Hematopoietic multipotent progenitor cell treated with erythropoietin and hydrocortisone succinate and interleukin-3 and kit ligand, for 8 days (in vitro differentiated cells): ENCODE results near the gene TMEM109.

Experiments used
- DNase-seq: peaks from one replicate; pipeline ENCODE4 v3.0.0-alpha.2; 2015

Gene TMEM109

DNA sequence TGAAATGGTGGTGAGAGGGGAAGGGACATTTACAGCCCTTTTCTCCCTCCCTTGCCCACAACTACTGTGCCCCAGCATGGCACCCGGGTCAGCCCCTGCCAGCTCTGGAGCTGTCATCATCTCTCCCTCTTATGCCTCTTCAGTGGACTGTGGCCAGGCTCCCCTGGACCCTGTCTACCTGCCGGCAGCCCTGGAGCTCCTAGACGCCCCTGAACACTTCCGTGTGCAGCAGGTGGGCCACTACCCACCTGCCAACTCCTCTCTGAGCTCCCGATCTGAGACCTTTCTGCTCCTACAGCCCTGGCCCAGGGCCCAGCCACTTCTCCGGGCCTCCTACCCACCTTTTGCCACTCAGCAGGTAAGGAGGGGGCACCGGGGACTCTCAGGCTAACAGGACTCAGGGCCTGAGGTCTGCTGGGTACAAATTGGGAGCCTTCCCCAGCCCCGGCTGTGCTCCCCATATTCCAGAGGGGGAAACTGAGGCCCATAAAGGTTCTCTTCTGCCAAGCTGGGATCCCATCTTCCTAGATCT lies 13.2 kb downstream of the TMEM109 start:
- no peak for DNase-seq

DNA sequence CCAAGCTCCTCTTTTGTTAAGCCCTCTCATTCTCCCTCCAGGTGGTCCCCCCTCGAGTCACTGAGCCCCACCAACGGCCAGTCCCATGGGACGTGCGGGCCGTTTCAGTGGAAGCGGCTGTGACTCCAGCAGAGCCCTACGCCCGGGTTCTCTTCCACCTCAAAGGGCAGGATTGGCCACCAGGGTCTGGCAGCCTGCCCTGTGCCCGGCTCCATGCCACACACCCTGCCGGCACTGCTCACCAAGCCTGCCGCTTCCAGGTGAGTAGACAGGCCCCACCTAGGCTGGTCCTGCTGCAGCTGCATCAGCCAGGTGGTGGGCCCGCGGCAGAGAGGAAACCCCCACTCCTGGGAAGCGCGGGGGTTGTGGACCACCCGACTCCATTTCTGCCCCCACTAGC lies 13.6 kb downstream of the TMEM109 start:
- DNase-seq: no peak

DNA sequence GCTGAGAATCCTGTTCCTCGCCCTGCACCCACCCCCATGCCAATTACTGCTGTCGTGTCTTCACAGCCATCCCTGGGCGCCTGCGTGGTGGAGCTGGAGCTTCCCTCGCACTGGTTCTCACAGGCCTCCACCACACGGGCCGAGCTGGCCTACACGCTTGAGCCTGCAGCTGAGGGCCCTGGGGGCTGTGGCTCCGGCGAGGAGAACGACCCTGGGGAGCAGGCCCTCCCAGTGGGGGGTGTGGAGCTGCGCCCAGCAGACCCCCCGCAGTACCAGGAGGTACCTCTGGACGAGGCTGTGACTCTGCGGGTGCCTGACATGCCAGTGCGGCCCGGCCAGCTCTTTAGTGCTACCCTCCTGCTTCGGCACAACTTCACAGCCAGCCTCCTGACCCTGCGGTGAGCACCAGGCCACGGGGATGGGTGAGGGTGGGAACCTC lies 14.6 kb downstream of the TMEM109 start:
- DNase-seq: no peak

DNA sequence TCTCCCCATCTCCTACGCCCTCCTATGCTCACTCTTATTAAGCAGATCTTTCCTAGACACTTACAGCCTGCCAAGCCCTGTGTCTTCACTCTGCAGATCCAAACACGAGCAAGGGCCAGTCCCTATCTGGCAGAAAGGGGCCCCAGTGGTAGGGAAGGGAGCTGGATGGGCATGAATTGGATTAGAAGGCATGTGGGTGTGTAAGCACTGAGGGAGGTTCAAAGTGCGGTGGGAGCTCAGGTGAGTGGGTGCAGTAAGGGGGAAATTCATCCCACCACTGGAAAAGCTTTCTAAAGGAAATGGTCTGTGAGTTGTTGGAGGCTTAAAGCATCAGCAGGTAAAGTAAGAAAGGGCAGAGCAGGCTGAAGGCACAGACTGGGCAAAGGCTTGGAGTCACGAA lies 15.8 kb downstream of the TMEM109 start:
- DNase-seq: no peak

DNA sequence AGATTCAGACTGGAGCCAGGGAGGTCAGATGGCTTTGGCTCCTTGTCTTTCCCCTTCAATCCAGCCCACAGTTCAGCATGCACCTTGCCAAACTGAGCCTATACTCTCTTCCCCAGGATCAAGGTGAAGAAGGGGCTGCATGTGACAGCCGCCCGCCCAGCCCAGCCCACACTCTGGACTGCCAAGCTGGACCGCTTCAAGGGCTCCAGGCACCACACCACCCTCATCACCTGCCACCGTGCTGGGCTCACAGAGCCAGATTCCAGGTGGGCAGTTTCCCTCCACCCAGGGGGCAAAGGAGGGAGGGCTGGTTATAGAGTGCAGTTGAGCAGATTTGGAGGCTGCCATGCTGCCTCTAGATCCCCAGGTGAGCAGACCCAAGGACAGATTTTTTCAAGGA lies 16.4 kb downstream of the TMEM109 start:
- DNase-seq: no peak

DNA sequence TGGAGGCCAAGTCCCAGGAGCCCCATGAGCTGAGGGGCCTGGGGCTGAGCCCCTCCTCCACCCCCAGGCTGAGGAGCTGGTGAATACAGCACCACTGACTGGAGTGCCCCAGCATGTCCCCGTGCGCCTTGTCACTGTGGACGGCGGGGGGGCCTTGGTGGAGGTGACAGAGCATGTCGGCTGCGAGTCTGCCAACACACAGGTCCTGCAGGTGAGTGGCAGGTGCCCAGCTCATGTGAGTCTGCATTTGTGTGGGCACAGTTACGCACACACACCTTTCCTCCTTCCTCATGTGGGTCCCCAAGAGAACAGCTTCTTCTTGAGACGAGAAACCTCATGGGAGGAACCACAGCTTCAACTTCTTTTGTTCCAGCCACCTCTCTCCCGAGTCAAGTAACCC lies 18.0 kb downstream of the TMEM109 start:
- DNase-seq: no peak

DNA sequence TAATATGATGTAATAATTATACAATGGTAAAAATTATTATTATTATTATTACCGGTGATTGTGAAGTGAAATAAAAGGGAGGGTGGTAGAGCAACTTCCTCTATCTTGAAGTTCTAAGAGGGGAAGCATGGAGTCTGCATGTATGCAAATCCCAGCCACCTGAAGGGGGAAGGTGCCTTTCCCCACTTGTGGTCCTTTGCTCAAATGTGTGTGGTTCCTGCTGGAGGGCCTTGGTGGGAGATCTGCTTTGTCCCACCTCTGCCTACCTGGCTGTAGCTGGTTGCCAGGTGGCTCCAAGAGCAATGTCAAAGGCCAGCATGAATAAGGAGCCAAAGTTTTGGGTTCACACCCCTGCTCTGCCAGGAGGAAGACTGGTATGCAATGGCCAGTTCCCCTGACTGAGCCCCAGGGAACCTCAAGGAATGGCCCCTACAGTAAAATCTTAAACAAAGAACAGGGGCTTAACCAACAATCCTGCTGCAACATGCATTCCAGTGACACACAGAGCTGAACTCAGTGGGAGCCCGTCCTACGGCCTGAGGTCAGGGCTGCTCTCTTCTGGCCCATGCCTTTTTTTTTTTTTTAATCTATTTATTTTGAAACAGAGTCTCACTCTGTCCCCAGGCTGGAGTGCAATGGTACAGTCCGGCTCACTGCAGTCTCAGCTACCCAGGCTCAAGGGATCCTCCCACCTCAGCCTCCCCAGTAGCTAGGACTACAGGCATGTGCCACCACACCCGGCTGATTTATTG lies 18.8 kb downstream of the TMEM109 start:
- no peak for DNase-seq

DNA sequence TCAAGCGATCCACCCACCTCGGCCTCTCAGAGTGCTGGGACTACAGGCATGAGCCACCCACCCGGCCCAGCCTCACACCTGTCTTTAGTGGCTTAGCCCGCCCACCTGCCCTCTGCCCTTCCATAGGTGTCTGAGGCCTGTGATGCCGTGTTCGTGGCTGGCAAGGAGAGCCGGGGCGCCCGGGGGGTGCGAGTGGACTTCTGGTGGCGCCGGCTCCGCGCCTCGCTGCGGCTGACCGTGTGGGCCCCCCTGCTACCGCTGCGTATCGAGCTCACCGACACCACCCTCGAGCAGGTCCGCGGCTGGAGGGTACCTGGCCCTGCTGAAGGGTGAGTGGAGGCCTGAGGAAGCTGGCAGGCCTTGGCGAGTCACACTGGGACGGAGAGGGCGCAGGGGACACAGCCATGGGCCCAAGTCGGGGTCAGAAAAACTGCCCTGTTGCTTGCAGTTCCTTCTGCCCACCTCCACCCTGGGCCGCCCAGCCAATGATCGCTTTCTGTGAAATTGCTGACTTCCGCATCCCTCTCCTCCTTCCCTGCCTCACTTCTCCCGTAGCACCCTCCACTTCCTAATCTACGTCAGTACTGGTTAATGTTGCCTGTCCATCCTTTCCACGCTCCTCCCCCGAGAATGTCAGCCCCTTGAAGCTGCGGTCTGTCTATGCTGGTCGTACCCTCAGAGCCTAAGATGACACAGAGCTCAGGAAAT lies 19.6 kb downstream of the TMEM109 start:
- no peak for DNase-seq

DNA sequence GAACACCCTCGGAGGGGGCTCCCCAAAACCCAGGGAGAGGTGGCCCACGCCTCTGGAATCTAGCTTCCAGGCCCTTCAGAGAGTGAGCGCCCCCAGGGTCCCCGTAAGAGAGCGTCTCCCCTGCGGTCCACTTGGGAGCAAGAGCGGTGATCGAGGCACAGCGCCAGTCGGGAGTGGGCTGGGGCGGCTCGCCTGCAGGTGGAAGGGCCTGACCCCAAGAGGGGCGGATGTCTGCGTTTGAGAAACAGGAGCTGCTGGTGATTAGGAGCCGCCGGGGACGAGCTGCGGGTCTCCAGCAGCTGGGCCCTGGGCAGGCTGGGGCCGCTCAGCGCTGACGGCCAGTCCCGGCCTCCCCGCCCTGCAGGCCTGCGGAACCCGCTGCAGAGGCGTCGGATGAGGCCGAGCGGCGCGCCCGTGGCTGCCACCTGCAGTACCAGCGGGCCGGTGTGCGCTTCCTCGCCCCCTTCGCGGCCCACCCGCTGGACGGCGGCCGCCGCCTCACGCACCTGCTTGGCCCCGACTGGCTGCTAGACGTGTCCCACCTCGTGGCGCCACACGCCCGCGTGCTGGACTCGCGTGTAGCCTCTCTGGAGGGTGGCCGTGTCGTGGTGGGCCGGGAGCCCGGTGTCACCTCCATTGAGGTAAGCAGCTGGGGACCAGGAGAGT lies 20.3 kb downstream of the TMEM109 start:
- DNase-seq: no peak

DNA sequence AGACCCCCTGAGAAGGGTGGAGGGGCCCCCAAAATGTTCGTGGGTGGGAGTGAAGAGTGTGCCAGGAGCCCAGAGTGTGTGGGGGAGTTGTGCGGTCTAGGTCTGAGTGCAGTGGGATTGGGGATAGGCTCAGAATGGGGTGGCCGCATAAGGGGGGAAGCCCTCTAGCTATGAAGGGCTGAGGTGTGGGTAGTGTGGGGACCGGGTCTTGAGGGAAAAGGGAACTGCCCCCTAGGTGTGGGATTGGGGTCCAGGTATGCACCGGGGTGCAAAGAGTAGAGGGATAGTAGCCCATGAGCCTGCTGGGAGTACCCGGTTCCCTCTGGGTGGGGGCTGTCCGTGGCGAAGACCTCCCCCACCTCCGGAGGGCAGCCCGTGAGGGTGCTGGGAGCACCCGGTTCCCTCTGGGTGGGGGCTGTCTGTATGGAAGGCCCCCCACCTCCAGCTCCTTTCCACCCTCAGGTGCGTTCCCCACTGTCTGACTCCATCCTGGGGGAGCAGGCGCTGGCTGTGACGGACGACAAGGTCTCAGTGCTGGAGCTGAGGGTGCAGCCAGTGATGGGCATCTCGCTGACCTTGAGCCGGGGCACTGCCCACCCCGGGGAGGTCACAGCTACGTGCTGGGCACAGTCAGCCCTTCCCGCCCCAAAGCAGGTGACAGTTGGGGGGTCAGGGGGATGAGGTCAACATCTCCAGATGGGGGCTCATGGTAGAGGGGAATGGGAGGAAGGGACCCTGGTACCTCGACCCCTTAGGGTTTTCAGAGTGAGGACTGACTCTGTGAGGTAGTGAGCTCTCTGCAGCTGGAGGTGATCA lies 21.0 kb downstream of the TMEM109 start:
- no peak for DNase-seq

DNA sequence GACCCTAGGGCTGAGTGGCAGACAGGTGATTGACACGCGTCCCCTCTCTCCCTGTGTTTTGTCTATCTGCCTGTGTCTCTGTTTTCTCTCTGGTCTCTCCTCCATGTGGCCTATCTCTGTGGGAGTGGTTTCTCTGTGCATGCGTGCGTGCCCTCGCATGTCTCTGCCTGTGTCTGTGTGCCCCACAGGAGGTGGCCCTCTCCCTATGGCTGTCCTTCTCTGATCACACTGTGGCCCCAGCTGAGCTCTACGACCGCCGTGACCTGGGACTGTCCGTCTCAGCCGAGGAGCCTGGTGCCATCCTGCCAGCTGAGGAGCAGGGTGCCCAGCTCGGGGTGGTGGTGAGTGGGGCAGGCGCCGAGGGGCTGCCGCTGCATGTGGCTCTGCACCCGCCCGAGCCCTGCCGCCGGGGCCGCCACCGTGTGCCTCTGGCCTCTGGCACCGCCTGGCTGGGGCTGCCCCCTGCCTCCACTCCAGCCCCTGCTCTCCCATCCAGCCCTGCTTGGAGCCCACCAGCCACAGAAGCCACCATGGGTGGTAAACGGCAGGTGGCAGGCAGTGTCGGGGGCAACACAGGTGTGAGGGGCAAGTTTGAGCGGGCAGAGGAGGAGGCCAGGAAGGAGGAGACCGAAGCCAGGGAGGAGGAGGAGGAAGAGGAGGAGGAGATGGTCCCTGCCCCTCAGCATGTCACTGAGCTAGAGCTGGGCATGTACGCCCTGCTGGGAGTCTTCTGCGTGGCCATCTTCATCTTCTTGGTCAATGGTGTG lies 21.9 kb downstream of the TMEM109 start:
- no peak for DNase-seq

DNA sequence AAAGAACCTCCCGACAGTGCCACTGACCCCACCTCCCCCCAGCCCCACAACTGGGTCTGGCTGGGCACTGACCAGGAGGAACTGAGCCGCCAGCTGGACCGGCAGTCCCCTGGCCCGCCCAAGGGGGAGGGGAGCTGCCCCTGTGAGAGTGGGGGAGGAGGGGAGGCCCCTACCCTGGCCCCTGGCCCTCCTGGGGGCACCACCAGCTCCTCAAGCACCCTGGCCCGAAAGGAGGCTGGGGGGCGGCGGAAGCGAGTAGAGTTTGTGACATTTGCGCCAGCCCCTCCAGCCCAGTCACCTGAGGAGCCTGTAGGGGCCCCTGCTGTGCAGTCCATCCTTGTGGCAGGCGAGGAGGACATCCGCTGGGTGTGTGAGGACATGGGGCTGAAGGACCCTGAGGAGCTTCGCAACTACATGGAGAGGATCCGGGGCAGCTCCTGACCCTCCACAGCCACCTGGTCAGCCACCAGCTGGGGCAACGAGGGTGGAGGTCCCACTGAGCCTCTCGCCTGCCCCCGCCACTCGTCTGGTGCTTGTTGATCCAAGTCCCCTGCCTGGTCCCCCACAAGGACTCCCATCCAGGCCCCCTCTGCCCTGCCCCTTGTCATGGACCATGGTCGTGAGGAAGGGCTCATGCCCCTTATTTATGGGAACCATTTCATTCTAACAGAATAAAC lies 22.6 kb downstream of the TMEM109 start:
- DNase-seq: no peak

DNA sequence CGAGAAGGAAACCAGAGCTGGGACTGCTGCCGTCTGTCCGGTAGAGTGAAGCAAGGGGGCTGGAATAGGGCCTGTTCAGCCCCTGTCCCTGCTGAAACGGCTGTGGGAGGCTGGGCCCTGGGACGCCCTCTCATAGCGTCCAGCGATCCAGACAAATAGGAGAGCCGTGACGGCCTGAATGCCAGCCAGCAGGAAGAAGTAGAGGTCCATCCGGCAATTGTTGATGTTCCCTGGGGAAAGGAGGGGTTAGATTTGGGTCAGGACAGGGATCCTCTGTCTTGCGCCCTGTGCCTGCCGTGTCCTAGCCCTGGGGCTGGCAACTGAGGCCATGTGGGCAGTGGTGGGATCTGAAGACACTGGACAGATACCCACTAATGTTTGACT lies 23.2 kb downstream of the TMEM109 start:
- no peak for DNase-seq

DNA sequence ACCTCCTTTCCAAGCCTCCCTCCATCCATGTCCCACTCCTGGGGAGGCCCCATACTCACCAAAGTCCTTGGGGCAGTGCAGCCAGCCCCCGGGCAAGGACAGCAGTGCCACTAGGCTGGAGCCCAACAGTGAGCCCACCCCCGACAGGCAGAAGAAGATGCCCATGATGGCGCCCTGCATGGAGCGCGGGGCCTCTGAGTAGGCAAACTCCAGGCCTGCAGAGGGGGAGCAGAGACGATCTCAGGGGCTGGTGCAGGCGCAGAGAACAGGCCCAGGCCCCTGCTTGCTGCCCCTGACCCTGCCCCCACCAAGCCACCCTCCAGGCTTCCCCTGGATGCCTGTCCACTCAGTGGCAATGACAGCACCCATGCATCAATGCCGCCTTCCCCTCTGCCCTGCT lies 23.9 kb downstream of the TMEM109 start:
- no peak for DNase-seq

DNA sequence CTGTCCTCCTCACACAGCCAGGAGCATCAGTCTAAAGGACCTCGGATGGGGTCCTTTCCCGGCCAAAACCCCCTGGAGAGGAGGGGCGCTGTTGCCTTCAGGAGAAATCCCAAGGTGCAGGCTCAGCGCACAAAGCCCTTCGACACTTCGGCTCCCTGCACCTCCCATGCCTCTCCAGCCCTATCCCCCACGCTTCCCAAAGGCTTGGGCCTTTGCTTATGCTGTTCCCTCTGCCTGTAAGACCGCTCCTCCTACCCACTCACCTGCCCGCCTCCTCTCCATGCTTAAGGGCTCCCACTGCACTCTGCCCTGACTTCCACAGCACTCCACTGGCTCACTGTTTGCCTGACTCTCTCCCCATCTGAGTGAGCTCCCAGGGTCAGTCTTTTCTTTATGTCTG lies 24.5 kb downstream of the TMEM109 start:
- no peak for DNase-seq

DNA sequence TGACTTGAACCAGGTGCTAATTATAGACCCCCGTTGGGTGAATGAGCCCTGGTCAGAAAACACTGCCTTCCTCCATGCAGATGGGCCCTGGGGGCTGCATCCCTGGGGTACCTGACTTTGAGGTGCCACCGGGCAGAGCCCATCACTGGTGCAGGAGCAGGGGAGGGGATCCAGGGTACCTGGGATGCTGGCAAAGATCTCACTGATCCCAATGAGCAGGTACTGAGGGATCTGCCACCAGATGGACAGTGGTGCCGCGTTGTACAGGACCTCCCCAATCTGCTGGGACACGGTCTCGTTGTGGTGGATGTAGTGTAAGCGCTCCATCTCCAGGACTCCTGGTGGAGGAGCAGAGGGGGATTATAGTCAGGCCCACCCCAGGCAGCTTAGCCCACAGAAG lies 25.3 kb downstream of the TMEM109 start:
- no peak for DNase-seq

DNA sequence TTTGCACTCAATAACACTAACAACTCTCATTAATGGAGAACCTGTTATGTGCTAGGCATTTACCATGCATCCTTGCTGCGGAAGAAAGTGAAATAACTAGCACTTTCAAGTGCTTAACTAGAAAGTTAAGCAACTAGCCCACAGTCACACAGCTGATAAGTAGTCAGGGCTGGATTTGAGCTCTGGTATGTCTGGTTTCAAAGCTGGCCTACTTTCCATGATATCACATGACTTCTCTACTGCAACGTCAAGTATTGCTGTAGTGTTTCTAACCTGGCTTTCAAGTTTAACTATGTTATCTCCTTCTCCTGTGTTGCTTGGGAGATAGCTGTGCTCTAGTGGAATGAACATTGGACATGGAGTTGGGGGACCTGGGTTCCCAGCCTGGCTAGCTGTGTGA lies 25.9 kb downstream of the TMEM109 start:
- DNase-seq: no peak

DNA sequence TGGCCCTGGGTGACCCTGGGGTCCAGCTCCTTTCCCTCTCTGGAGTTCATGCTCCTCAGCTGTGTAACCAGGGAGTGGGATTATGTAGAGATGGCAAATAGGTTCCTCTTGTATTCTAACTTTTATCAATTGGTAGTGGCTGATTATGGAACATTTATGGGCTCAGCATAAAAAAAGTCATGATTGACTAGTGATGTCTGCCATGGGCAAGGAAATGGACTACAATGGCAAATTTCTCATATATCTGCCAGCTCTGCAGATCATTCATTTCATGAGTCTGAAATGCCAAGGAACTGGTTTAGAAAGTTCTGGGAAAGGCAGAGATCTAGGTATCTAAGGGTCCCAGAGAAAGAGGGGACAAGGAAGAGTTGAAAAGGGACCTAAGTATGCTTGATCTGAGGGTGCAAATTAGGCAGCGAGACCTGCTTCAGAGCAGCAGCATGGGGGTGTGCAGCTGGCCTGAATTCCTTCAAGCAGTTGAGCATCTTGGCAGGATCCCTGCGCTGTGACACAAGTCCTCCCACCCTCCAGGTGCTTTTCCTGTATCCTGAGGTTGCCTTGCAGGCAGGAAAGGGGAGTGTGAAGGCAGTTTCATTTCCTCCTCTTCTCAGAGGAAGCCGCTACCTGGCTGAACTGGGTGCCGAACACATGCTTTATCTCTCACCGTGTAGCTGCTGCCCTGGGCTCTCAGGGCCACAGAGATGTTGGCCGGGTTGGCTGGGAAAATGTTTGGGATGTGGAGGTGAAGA lies 27.6 kb downstream of the TMEM109 start:
- no peak for DNase-seq

DNA sequence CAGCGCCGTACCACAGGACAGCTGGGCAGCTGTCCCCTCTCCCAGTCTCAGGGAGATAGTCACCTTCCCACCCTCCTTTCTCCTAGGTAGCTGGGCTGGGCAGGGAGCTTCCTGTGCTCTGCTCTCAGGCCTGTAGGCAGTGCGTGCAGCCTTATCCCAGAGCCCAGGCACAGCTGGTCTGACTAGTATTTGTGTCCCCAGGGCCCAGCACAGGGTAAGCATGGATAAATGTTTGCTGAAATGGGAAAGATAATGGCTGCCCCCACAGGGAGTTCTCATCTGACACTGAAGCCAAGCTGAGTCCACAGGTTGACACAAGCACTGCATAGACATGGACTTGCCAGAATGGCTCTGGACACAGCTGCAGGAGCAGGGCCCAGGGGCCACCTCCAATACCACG lies 28.3 kb downstream of the TMEM109 start:
- no peak for DNase-seq

DNA sequence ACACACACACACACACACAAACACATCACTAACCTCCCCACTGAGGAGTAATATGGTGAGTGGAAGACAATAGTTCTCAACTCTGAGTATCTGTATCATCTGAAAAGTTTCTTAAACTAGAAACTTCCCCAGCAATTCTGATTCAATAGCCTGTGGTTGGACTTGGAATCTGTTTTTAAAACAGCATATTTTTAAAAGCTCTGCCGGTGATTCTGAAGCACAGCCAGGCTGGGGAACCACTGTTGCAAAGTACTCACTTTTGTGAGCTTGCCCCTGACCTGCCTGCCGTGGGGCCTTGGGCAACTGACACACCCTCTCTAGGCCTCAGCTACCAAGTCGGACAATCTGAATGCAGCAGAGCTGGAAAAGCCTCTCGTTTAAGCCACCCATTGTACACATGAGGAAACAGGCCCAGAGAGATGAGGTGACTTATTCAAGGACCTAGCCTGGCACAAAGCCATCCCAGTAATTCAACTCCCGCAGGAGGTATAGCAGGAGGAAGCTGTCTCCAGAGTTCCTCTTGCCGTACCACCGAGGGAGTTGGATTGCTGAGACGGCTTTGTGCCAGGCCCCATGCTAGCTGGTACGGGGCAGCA lies 29.1 kb downstream of the TMEM109 start:
- no peak for DNase-seq
